KOPT-K1 (cell line): ENCODE results near the gene ADARB1.

ENCODE experiments used
- H3K27ac ChIP-seq: fragments of 200-600 bp; sonication (generic); 2 replicates; pipeline ENCODE4 v1.5.1; 2016; ENCODE audit warnings: antibody characterized with exemption, mild to moderate bottlenecking, low read depth, low read length; ENCODE audit not compliant: poor library complexity, severe bottlenecking
- H3K36me3 ChIP-seq: fragments of 200-600 bp; sonication (generic); 2 replicates; pipeline ENCODE4 v1.5.1; 2017; ENCODE audit warnings: antibody characterized with exemption, mild to moderate bottlenecking, low read length, moderate library complexity; ENCODE audit not compliant: insufficient read depth
- H3K9me3 ChIP-seq: fragments of 200-600 bp; sonication (generic); 2 replicates; pipeline ENCODE4 v1.5.1; 2017; ENCODE audit warnings: antibody characterized with exemption, low read length, mild to moderate bottlenecking; ENCODE audit not compliant: insufficient read depth, poor library complexity, severe bottlenecking

The ADARB1 gene

GRCh38 chr21:45034556-45035476, 39.6 kb upstream of the ADARB1 start:
- no peaks in the 10 kb centered on the region for H3K36me3 ChIP-seq
- H3K9me3 ChIP-seq: peaks cover 21% of the 10 kb centered on the region
- no peak overlapping the region for H3K27ac ChIP-seq

- no peak overlapping the region for H3K27ac ChIP-seq
- H3K36me3 ChIP-seq: no peaks in the 10 kb centered on the region
- peaks cover 21% of the 10 kb centered on the region for H3K9me3 ChIP-seq
Observed at GRCh38 chr21:45035477-45035848, 38.9 kb upstream of the ADARB1 start.

- H3K27ac ChIP-seq: no peak overlapping the region
- H3K9me3 ChIP-seq: peaks cover 21% of the 10 kb centered on the region
- H3K36me3 ChIP-seq: no peaks in the 10 kb centered on the region
Observed at GRCh38 chr21:45036630-45037029, 37.8 kb upstream of the ADARB1 start.

- no peak overlapping the region for H3K27ac ChIP-seq
- H3K9me3 ChIP-seq: peaks cover 21% of the 10 kb centered on the region
- no peaks in the 10 kb centered on the region for H3K36me3 ChIP-seq
Observed at GRCh38 chr21:45037986-45038385, 36.4 kb upstream of the ADARB1 start.

GRCh38 chr21:45039317-45040156, 34.8 kb upstream of the ADARB1 start:
- H3K36me3 ChIP-seq: no peaks in the 10 kb centered on the region
- peaks cover 21% of the 10 kb centered on the region for H3K9me3 ChIP-seq
- H3K27ac ChIP-seq: no peak overlapping the region

GRCh38 chr21:45040157-45040711, 34.1 kb upstream of the ADARB1 start:
- Histone ChIP-seq H3K9me3 (peaks cover 18% of the 10 kb centered on the region), H3K27ac (no peak overlapping the region), H3K36me3 (no peaks in the 10 kb centered on the region)

- no peaks in the 10 kb centered on the region for H3K36me3 ChIP-seq
- H3K9me3 ChIP-seq: peaks cover 13% of the 10 kb centered on the region
- H3K27ac ChIP-seq: no peak overlapping the region
Observed at GRCh38 chr21:45040739-45041138, 33.6 kb upstream of the ADARB1 start.

- H3K27ac ChIP-seq: no peak overlapping the region
- no peaks in the 10 kb centered on the region for H3K36me3 ChIP-seq
- peaks cover 12% of the 10 kb centered on the region for H3K9me3 ChIP-seq
Observed at GRCh38 chr21:45041351-45041805, 33.0 kb upstream of the ADARB1 start.

- Histone ChIP-seq H3K36me3 (no peaks in the 10 kb centered on the region), H3K27ac (no peak overlapping the region), H3K9me3 (peaks cover 12% of the 10 kb centered on the region)
Observed at GRCh38 chr21:45041984-45042663, 32.3 kb upstream of the ADARB1 start.

- Histone ChIP-seq H3K9me3 (peaks cover 14% of the 10 kb centered on the region), H3K27ac (no peak overlapping the region), H3K36me3 (no peaks in the 10 kb centered on the region)
Observed at GRCh38 chr21:45042664-45043161, 31.7 kb upstream of the ADARB1 start.

- Histone ChIP-seq H3K27ac (no peak overlapping the region), H3K9me3 (peaks cover 16% of the 10 kb centered on the region), H3K36me3 (no peaks in the 10 kb centered on the region)
Observed at GRCh38 chr21:45043541-45044020, 30.8 kb upstream of the ADARB1 start.

GRCh38 chr21:45045481-45045880, 28.9 kb upstream of the ADARB1 start:
- Histone ChIP-seq H3K36me3 (no peaks in the 10 kb centered on the region), H3K27ac (no peak overlapping the region), H3K9me3 (peaks cover 16% of the 10 kb centered on the region)

- H3K9me3 ChIP-seq: peaks cover 16% of the 10 kb centered on the region
- H3K36me3 ChIP-seq: no peaks in the 10 kb centered on the region
- H3K27ac ChIP-seq: no peak overlapping the region
Observed at GRCh38 chr21:45047257-45047656, 27.1 kb upstream of the ADARB1 start.

- Histone ChIP-seq H3K9me3 (peaks cover 16% of the 10 kb centered on the region), H3K27ac (no peak overlapping the region), H3K36me3 (no peaks in the 10 kb centered on the region)
Observed at GRCh38 chr21:45048026-45048698, 26.2 kb upstream of the ADARB1 start.
